Measurements from ENCODE around the gene PRKCD. TPM values are rescaled to one million over a fixed set of nuclear protein-coding genes. Genes with fewer than 3 reads are reported as not detected.

The PRKCD gene
- total and polyA plus RNA-seq, 9 of the 15 experiments (the other 6 are each of a cell fraction or from before 2014, with no cell fraction given): 2.5 to 19.5 (median 6.1) TPM

DNA sequence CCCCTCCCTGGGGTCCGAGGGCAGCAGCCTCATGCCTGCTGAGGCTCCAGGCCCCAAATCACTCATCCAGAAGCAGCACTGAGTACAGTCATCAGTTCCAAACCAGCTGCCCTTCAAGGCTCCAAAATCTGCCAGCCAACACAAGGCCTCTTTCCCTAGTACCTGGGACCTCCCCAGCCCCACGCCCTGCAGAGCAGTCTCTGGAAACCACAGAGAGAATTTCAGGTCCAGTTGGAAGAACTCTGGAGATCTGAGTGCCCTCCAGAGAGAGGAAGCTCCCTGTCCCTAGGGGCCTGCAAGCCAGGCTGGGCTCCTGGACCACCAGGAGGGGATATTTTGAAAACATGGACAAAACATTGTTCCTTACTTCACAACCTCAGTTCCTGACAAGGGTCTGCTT is 68.6 kb downstream of the PRKCD start:
- H3K27ac ChIP-seq (ENCODE audit: extremely low read depth, low read depth, low read length): no peak overlapping the region
- WGBS (ENCODE audit: insufficient coverage, low coverage, missing lambda C conversion rate): 92% methylated on average over 2 of the region's 2 CpGs
- BruUV-seq (replicated peaks): no TSS peak
- H3K36me3 ChIP-seq (ENCODE audit: control insufficient read depth, insufficient read depth, low read length): peaks cover 100% of the 10 kb centered on the region
- TF ChIP-seq MCM3 (IDR thresholded peaks at IDR 0.05): no peak
- no peak for TF ChIP-seq SIN3A (IDR thresholded peaks at IDR 0.05; ENCODE audit: borderline replicate concordance in 2 of 2, control insufficient read depth in 1 of 2, low read depth in 2 of 2, low read length in 2 of 2)
- TF ChIP-seq ZNF384 (IDR thresholded peaks at IDR 0.05; ENCODE audit: low read depth, low read length): no peak
- TF ChIP-seq ZNF780A (CRISPR knock-in tag; IDR thresholded peaks at IDR 0.05): no peak
- TF ChIP-seq ZNF121 (CRISPR knock-in tag; conservative IDR thresholded peaks at IDR 0.05): no peak
- no peak for TF ChIP-seq DPF2 (IDR thresholded peaks at IDR 0.05)
- TF ChIP-seq MIER1 (IDR thresholded peaks at IDR 0.05; ENCODE audit: low read depth): no peak
- FAIRE-seq: no peak
- H3K9ac ChIP-seq (ENCODE audit: insufficient read depth in 1 of 2, low read depth in 2 of 2, low read length in 2 of 2): no peak overlapping the region
- no peak overlapping the region for H3K4me3 ChIP-seq
- intact Hi-C loops (cut with micrococcal nuclease): loop anchor here (10.0 kb wide), 1 partner anchor 45 kb away; no protein-coding TSS in a partner anchor
- CTCF ChIA-PET (ENCODE audit: low intra/inter-chr PET ratio): no interaction called here
- H3K4me1 ChIP-seq (replicated peaks in 1 of 2; ENCODE audit: control insufficient read depth in 2 of 2, insufficient read depth in 2 of 2, low read length in 2 of 2): peaks cover 0 to 9% of the 10 kb centered on the region in 2 experiments; a peak in 2 of 5 replicates
- H3K9me1 ChIP-seq (ENCODE audit: control insufficient read depth, insufficient read depth, low read length): no peaks in the 10 kb centered on the region
- POLR2A ChIA-PET: interaction anchor here (1.0 kb wide), 1 partner anchor 24 kb away, joined by 4 read pairs; no protein-coding TSS in a partner anchor
- no peak overlapping the region for H3K4me2 ChIP-seq (ENCODE audit: insufficient read depth, low read length)
- in situ Hi-C loops (cut with MboI): no loop called here
- H3K9me3 ChIP-seq (replicated peaks; ENCODE audit: control insufficient read depth, insufficient read depth, low read depth, low read length): no peaks in the 10 kb centered on the region
- H4K20me1 ChIP-seq (replicated peaks; ENCODE audit: control insufficient read depth, insufficient read depth, low read length): no peaks in the 10 kb centered on the region
- H3K79me2 ChIP-seq (ENCODE audit: control insufficient read depth, insufficient read depth, low read length): no peaks in the 10 kb centered on the region
- ATAC-seq: no peak
- no peaks in the 10 kb centered on the region for H3K27me3 ChIP-seq (ENCODE audit: control insufficient read depth in 2 of 2, insufficient read depth in 2 of 2, low read length in 2 of 2)
- no peak overlapping the region for H2AFZ ChIP-seq (ENCODE audit: low read depth, low read length)
- no peak for DNase-seq (ENCODE audit: extremely low read depth in 1 of 4, low spot score in 3 of 4)
